LNCaP clone FGC (cell line): Measurements from ENCODE around the gene TFAP2A.

Source experiments
- DNase-seq: peaks from one replicate; pipeline ENCODE4 v3.0.0-alpha.2; 2011; ENCODE audit warnings: low read depth
- H3K4me3 ChIP-seq: 2 replicates; pipeline ENCODE4 v1.5.1; 2011; ENCODE audit warnings: mild to moderate bottlenecking, low read depth, low read length, control low read depth
- TF ChIP-seq, protein P1 (sequence below): IDR thresholded peaks from 2 replicates; pipeline ENCODE4 v1.5.1; 2012; ENCODE audit warnings: mild to moderate bottlenecking; ENCODE audit not compliant: control insufficient read depth, insufficient read depth; ENCODE audit errors: extremely low read depth

Gene TFAP2A

DNA sequence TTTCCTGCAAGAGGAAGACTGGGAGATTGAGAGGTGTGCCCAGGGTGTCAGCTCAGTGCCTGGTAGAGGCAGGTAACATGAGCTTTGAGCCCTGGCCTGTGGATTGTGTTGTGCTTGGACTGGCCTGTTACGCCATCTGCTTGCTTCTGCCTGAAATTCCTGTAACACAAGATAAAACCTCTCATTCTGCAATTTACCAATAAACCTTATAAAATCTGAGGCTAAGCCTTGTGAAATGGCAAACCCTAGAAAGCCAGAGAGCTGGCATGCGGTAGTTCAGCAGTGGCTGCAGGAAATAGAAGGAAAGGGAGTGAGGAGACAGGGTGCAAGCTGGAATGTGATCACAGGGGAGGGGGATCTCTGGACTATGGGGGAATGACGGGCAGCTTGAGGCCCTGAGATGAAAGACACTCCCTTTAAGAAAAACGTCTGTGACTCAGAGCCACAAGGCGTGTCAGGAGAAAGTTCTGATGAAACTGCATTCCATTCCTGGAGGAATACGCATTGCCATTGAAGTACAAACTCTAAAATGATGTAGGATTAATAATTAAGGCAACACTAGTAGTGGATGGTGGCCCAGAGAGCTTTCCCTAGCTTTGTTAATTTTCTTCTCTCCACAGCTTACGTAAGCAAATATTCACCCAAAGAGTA, 26.3 kb upstream of the TFAP2A start:
- TF ChIP-seq, protein P1, sequence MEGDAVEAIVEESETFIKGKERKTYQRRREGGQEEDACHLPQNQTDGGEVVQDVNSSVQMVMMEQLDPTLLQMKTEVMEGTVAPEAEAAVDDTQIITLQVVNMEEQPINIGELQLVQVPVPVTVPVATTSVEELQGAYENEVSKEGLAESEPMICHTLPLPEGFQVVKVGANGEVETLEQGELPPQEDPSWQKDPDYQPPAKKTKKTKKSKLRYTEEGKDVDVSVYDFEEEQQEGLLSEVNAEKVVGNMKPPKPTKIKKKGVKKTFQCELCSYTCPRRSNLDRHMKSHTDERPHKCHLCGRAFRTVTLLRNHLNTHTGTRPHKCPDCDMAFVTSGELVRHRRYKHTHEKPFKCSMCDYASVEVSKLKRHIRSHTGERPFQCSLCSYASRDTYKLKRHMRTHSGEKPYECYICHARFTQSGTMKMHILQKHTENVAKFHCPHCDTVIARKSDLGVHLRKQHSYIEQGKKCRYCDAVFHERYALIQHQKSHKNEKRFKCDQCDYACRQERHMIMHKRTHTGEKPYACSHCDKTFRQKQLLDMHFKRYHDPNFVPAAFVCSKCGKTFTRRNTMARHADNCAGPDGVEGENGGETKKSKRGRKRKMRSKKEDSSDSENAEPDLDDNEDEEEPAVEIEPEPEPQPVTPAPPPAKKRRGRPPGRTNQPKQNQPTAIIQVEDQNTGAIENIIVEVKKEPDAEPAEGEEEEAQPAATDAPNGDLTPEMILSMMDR: no peak
- no peak overlapping the region for H3K4me3 ChIP-seq

GRCh38 chr6:10437891-10438290, 23.0 kb upstream of the TFAP2A start:
- no peak for DNase-seq
- TF ChIP-seq, protein P1: no peak
- no peak overlapping the region for H3K4me3 ChIP-seq

More for the DNA sequence above, 26.3 kb upstream of the TFAP2A start:
- DNase-seq: no peak

- TF ChIP-seq, protein P1: no peak
- H3K4me3 ChIP-seq: no peak overlapping the region
- DNase-seq: no peak
Measured at GRCh38 chr6:10434235-10434634, 19.4 kb upstream of the TFAP2A start.

DNA sequence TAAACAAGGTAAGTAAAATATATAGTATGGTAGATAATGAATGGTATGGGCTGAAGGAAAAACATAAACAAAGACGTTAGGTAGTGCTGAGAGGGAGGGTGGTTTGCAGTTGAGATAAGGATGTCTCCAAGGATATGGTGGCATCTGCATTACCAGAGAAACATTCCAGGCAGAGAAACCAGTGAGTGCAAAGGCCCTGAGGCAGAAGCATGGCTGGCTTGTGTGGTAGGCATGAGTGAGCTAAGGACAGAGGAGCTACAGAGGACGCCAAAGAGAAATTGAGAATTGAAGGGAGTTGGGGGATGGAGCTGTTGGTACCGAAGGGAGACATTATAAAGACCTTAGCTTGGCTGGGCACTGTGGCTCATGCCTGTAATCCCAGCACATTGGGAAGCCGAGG, 18.4 kb upstream of the TFAP2A start:
- DNase-seq: no peak
- no peak overlapping the region for H3K4me3 ChIP-seq
- TF ChIP-seq, protein P1: no peak

DNA sequence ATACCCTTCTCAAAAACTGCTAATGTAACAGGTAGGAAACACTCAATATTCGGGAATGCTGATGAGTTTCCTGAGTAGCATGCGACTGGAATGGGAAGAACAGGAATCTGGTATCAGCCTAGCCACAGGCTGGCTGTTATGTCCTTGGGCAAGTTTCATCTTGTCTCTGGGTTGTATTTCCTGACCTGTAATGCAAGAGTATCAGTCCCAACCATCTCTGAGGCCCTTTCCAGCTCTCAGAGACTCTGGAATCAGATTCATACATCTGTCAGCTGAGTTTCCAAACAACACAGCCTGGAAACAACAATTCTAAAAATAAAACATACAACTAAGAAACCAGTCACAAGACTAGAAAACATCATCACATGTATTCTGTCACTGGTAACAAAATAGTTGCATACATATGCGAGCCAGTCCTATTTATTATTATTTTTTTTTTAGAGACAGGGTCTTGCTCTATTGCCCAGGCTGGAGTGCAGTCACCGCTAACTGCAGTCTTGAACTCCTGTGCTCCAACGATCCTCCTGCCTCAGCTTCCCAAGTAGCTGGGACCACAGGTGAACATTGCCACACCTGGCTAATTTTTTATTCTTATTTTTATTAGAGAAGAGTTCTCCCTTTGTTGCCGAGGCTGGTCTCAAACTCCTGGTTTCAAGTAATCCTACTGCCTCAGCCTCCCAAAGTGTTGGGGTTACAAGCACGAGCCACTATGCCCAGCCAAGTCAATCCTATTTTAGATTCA, 16.7 kb upstream of the TFAP2A start:
- DNase-seq: no peak
- TF ChIP-seq, protein P1: no peak
- no peak overlapping the region for H3K4me3 ChIP-seq

DNA sequence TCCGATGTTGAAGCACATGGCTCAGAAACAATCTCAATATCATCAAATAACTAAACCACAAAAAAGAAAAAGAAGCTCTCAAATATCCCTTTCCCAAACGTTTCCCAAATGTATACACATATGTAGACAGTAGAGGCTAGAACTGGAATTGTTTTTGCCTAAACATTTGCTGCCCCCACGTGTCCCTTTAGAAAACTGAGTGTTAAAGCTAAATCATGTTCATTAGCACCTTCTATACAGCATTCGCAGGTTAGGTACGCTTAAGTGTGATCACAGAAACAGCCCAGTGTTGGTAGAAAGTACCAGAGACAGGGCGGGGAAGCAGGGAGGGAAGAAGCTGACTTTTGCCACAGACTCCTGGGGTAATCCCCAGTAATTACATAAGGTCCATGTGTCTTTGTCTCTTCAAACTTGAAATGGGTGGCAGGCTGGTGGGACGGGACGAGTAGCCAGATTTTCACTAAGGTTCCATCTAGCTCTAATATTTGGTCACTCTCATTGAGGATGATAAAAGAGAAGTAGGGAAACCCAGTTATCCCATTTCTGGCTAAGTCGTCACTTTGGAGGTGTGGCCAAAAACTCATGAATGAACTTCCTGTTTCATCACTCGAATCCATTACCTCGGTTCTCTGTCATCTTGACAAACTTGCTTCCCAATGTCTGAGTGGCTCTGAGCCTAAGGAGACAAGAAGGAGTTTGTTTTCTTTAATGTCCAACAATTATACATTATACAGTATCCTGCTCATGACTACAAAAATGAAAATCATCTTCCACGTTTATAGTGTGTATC, 15.0 kb upstream of the TFAP2A start:
- H3K4me3 ChIP-seq: no peak overlapping the region
- DNase-seq: no peak

More for the DNA sequence above, 15.0 kb upstream of the TFAP2A start:
- TF ChIP-seq, protein P1: peak; percentile 77
